Right cardiac atrium (tissue), 5 donors: Measurements from ENCODE around the gene CRB3. TPM values are rescaled to one million over a fixed set of nuclear protein-coding genes. Genes with fewer than 3 reads are reported as not detected.
A peak's percentile ranks its signal among the peaks of the same experiment; 100 is the strongest.
"Not testable (repeated sequence)": the region's sequence is repeated elsewhere in the genome, so short reads cannot be mapped to it uniquely, and the experiment has no call there.

Source experiments
- ATAC-seq, 2 donors: fragments of 200-7000 bp; cut with Tn5 transposase; one replicate each; pipeline versions ENCODE4 v1.8.0 to v1.9.1; 2020; ENCODE audit warnings: moderate library complexity in 2 of 2, mild to moderate bottlenecking in 1 of 2
- DNase-seq, 3 donors: peaks; one replicate each; pipeline ENCODE4 v3.0.0-alpha.2; 2020
- H3K27ac ChIP-seq: one replicate; pipeline ENCODE4 v1.5.1; 2013; ENCODE audit warnings: mild to moderate bottlenecking, low read length, control low read depth, moderate library complexity
- H3K27me3 ChIP-seq: one replicate; pipeline ENCODE4 v1.6.1; 2013; ENCODE audit not compliant: control insufficient read depth, insufficient read depth
- H3K4me1 ChIP-seq: one replicate; pipeline ENCODE4 v1.6.1; 2013; ENCODE audit warnings: low read length; ENCODE audit not compliant: control insufficient read depth, insufficient read depth
- H3K4me3 ChIP-seq: one replicate; pipeline ENCODE4 v1.5.1; 2013; ENCODE audit warnings: low read length, control low read depth
- H3K9me3 ChIP-seq: one replicate; pipeline ENCODE4 v1.6.1; 2013; ENCODE audit warnings: low read length; ENCODE audit not compliant: control insufficient read depth
- WGBS: extraction: QIAGEN DNeasy Blood & Tissue Kit; methylation state at CpG from one replicate; pipeline ENCODE4 v1.1.7; 2013; 5-methylcytosine and 5-hydroxymethylcytosine counted together
- intact Hi-C, 4 donors: fragments of 100-400 bp; cut with DNase I; formaldehyde crosslinking; loops; one replicate each; pipeline versions ENCODE4 v1.11.0 to v1.14.0; 2022 to 2023
- polyA plus RNA-seq: library from polyadenylated mRNA; stranded (reverse); fragments of 200-250 nt; gene quantifications from one replicate; pipeline ENCODE4 v1.2.3, GENCODE V29; 2013
- total RNA-seq, 4 donors: library from RNA; stranded (reverse); fragmentation: NEBNext Ultra II Directional; extraction: Animal tissue kit (Norgen Biotek cat#: 25700); gene quantifications; one replicate each; pipeline ENCODE4 v1.2.1, GENCODE V29; 2021
- donor health status: healthy with polysubstance abuse.
- donor health status: DM: no; HTN: yes; CAD: no.
- donor health status: DM: no; HTN: no; CAD: no.
- donor health status: DM: no; HTN: yes; CAD: no; lungs with severe emphysema.
- donor health status: DM: yes; HTN: yes; CAD: no.

Gene CRB3
- total and polyA plus RNA-seq, 5 donors, result 0.11 TPM; not detected in 4

GRCh38 chr19:6424195-6424938 is 39.7 kb upstream of the CRB3 start, which contains the start of gene KHSRP:
TSS of gene KHSRP (minus strand) at chr19:6424811. CDS start at chr19:6424701, 110 bp downstream.
- H3K4me3 ChIP-seq, result peak within 1 kb of the TSS; percentile 99
- H3K4me1 ChIP-seq, result peaks cover 5% of the 10 kb centered on the region
- peak within 1 kb of the TSS; percentile 48 for H3K27ac ChIP-seq
- WGBS, result under 1% methylated on average over 109 of the region's 114 CpGs
- ATAC-seq (no peak), DNase-seq (peak; percentile 29 to 77 (median 66))
- H3K9me3 ChIP-seq, result no peaks in the 10 kb centered on the region
- intact Hi-C loops, result no loop called here
- no peaks in the 10 kb centered on the region for H3K27me3 ChIP-seq

- Histone ChIP-seq H3K27ac (peak overlapping the region; percentile 48), H3K9me3 (no peaks in the 10 kb centered on the region), H3K27me3 (no peaks in the 10 kb centered on the region), H3K4me3 (no peak overlapping the region), H3K4me1 (peaks cover 5% of the 10 kb centered on the region)
- intact Hi-C loops, result no loop called here
- DNase-seq, result peak; percentile 100
- WGBS, result 4% methylated on average over 43 of the region's 43 CpGs
- peak; percentile 96 for ATAC-seq
Observed at GRCh38 chr19:6424939-6425731, 38.9 kb upstream of the CRB3 start.

GRCh38 chr19:6425732-6426620 is 38.1 kb upstream of the CRB3 start:
- intact Hi-C loops, result no loop called here
- peaks cover 5% of the 10 kb centered on the region for H3K4me1 ChIP-seq
- peak overlapping the region; percentile 48 for H3K27ac ChIP-seq
- DNase-seq (peak in 2 of 3 donors; percentile 25 to 61), ATAC-seq (no peak)
- H3K27me3 ChIP-seq, result no peaks in the 10 kb centered on the region
- H3K4me3 ChIP-seq, result no peak overlapping the region
- 92% methylated on average over 21 of the region's 21 CpGs for WGBS
- no peaks in the 10 kb centered on the region for H3K9me3 ChIP-seq

GRCh38 chr19:6427131-6427530 is 36.9 kb upstream of the CRB3 start:
- no peak for ATAC-seq
- Histone ChIP-seq H3K27ac (no peak overlapping the region), H3K4me3 (no peak overlapping the region), H3K27me3 (no peaks in the 10 kb centered on the region), H3K9me3 (no peaks in the 10 kb centered on the region), H3K4me1 (peaks cover 5% of the 10 kb centered on the region)
- WGBS, result 97% methylated on average over 18 of the region's 18 CpGs
- peak in 1 of 3 donors; percentile 51 for DNase-seq
- intact Hi-C loops, result no loop called here

- H3K9me3 ChIP-seq, H3K27me3 ChIP-seq, H3K27ac ChIP-seq, intact Hi-C loops, H3K4me1 ChIP-seq, DNase-seq, H3K4me3 ChIP-seq, ATAC-seq: not testable (repeated sequence)
- 98% methylated on average over 2 of the region's 2 CpGs for WGBS
Observed at GRCh38 chr19:6428692-6429418, 35.2 kb upstream of the CRB3 start.

GRCh38 chr19:6429419-6430221 is 34.5 kb upstream of the CRB3 start:
- Histone ChIP-seq H3K27ac (no peak overlapping the region), H3K4me1 (no peaks in the 10 kb centered on the region), H3K4me3 (no peak overlapping the region), H3K9me3 (no peaks in the 10 kb centered on the region), H3K27me3 (no peaks in the 10 kb centered on the region)
- intact Hi-C loops, result no loop called here
- peak in 1 of 3 donors; percentile 24 for DNase-seq
- no peak for ATAC-seq
- WGBS, result 64% methylated on average over 20 of the region's 20 CpGs

- Histone ChIP-seq H3K4me1 (no peaks in the 10 kb centered on the region), H3K27ac (no peak overlapping the region), H3K27me3 (no peaks in the 10 kb centered on the region), H3K4me3 (no peak overlapping the region), H3K9me3 (no peaks in the 10 kb centered on the region)
- DNase-seq, result peak in 1 of 3 donors; percentile 41
- intact Hi-C loops, result no loop called here
- no peak for ATAC-seq
- 91% methylated on average over 11 of the region's 11 CpGs for WGBS
Observed at GRCh38 chr19:6431891-6432290, 32.2 kb upstream of the CRB3 start.

- ATAC-seq, result no peak
Observed at GRCh38 chr19:6433165-6433564, 30.9 kb upstream of the CRB3 start.

GRCh38 chr19:6433663-6434062 is 30.4 kb upstream of the CRB3 start, which contains the start of gene SLC25A41:
TSS of gene SLC25A41 (minus strand) at chr19:6433763. CDS start at chr19:6433693, 70 bp downstream.
- Histone ChIP-seq H3K4me1 (no peaks in the 10 kb centered on the region), H3K27ac (no peak within 1 kb of the TSS), H3K4me3 (no peak within 1 kb of the TSS), H3K27me3 (no peaks in the 10 kb centered on the region), H3K9me3 (no peaks in the 10 kb centered on the region)
- 90% methylated on average over 10 of the region's 10 CpGs for WGBS
- ATAC-seq (no peak), DNase-seq (no peak)
- intact Hi-C loops, result no loop called here

More at GRCh38 chr19:6433165-6433564, 30.9 kb upstream of the CRB3 start:
- Histone ChIP-seq H3K4me1 (no peaks in the 10 kb centered on the region), H3K9me3 (no peaks in the 10 kb centered on the region), H3K27me3 (no peaks in the 10 kb centered on the region), H3K4me3 (no peak overlapping the region), H3K27ac (no peak overlapping the region)
- intact Hi-C loops, result no loop called here
- 87% methylated on average over 11 of the region's 11 CpGs for WGBS
- peak in 1 of 3 donors; percentile 8 for DNase-seq
